Adrenal gland (tissue), 5 donors: Measurements from ENCODE around the gene FOXI1.

Experiments
- POLR2A ChIP-seq, 2 donors: fragments of 450-650 bp; IDR thresholded peaks; one replicate each; pipeline ENCODE4 v1.6.1; 2017; ENCODE audit warnings: antibody characterized with exemption in 2 of 2, mild to moderate bottlenecking in 2 of 2, moderate library complexity in 1 of 2
- TF ChIP-seq, protein P1 (sequence below), 6 experiments: fragments of 450-650 bp in 4 of 6; fragments of 200-600 bp in 2 of 6; sonication (generic) in 1 of 6; IDR thresholded peaks; 1 replicate in 5 of 6; 2 replicates in 1 of 6; pipeline versions ENCODE4 v1.5.1 to v1.8.0; 2016 to 2021; ENCODE audit warnings: antibody characterized with exemption in 6 of 6, mild to moderate bottlenecking in 2 of 6, moderate library complexity in 1 of 6
- donor health status: DM: no; HTN: no; CAD: no.

DNA sequence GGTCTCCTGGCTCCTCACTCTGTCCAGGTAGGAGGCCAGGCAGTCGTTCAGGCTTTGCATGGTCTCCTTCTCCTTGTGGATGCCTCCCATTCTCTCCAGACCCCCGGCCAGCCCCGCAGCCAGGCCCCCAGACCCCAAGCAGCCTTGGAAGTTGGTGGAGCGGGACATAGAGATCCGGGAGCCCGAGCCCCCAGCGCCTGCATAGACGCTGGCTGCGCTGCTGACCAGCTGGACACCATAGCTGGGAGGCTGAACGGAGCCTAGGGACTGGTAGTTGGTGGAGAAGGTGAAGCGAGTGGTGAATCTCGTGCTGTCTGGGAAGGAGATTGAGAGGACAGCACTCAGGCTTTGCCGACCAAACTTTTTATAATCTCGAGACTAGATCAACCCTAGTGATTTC, 35.9 kb downstream of the FOXI1 start:
- TF ChIP-seq POLR2A (IDR thresholded peaks at IDR 0.05), result no peak
- TF ChIP-seq, protein P1, sequence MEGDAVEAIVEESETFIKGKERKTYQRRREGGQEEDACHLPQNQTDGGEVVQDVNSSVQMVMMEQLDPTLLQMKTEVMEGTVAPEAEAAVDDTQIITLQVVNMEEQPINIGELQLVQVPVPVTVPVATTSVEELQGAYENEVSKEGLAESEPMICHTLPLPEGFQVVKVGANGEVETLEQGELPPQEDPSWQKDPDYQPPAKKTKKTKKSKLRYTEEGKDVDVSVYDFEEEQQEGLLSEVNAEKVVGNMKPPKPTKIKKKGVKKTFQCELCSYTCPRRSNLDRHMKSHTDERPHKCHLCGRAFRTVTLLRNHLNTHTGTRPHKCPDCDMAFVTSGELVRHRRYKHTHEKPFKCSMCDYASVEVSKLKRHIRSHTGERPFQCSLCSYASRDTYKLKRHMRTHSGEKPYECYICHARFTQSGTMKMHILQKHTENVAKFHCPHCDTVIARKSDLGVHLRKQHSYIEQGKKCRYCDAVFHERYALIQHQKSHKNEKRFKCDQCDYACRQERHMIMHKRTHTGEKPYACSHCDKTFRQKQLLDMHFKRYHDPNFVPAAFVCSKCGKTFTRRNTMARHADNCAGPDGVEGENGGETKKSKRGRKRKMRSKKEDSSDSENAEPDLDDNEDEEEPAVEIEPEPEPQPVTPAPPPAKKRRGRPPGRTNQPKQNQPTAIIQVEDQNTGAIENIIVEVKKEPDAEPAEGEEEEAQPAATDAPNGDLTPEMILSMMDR (IDR thresholded peaks at IDR 0.05), result no peak
